A549 (cell line): Measurements from ENCODE around the gene SLC25A41. TPM values are rescaled to one million over a fixed set of nuclear protein-coding genes. Genes with fewer than 3 reads are reported as not detected.

Experiments used
- ATAC-seq, 2 experiments: fragments of 200-7000 bp in 1 of 2; fragments of >200 bp in 1 of 2; cut with Nextera tagmentation in 1 of 2; cut with Tn5 transposase in 1 of 2; 3 replicates each; pipeline versions ENCODE4 v1.8.0 to v1.9.1; 2018 to 2020; ENCODE audit warnings: mild to moderate bottlenecking in 1 of 2, moderate library complexity in 1 of 2
- CTCF ChIA-PET: fragments of 300-600 bp; sonication (Branson Sonifier 250); formaldehyde crosslinking; extraction: SDS; loops from one replicate; lab custom pipeline; 2021; ENCODE audit warnings: antibody characterized with exemption, inconsistent platforms; lab: Yijun Ruan, JAX
- POLR2A ChIA-PET: fragments of 350-600 bp; formaldehyde crosslinking; extraction: SDS; loops from one replicate; lab custom pipeline; 2021; ENCODE audit warnings: antibody characterized with exemption, inconsistent platforms; lab: Yijun Ruan, JAX
- DNase-seq, 2 experiments: peaks; one replicate each; pipeline versions ENCODE4 v3.0.0 to v3.0.0-alpha.2; 2011 to 2016; ENCODE audit warnings: low read depth in 1 of 2, low spot score in 1 of 2
- FAIRE-seq: peaks from 2 replicates; lab custom pipeline; 2011; peaks lifted over from hg19 to GRCh38; lab: Jason Lieb, UNC
- H3K27ac ChIP-seq, 2 experiments: fragments of >200 bp; sonication (Bioruptor Twin); formaldehyde crosslinking; 3 replicates each; pipeline ENCODE4 v1.5.1; 2016 to 2017
- H3K4me1 ChIP-seq: fragments of >200 bp; sonication (Bioruptor Twin); formaldehyde crosslinking; 3 replicates; pipeline ENCODE4 v1.6.1; 2016
- H3K4me2 ChIP-seq: fragments of >200 bp; sonication (Bioruptor Twin); formaldehyde crosslinking; 3 replicates; pipeline ENCODE4 v1.6.1; 2016
- H3K4me3 ChIP-seq: fragments of >200 bp; sonication (Bioruptor Twin); formaldehyde crosslinking; 3 replicates; pipeline ENCODE4 v1.5.1; 2016
- H3K9me3 ChIP-seq: fragments of >200 bp; sonication (Bioruptor Twin); formaldehyde crosslinking; 3 replicates; pipeline ENCODE4 v1.6.1; 2016
- CHD4 ChIP-seq: fragments of 200-600 bp; sonication (generic); IDR thresholded peaks from 2 replicates; pipeline ENCODE4 v1.6.1; 2016; ENCODE audit warnings: antibody characterized with exemption, mild to moderate bottlenecking, borderline replicate concordance
- EHMT2 ChIP-seq: fragments of 200-600 bp; sonication (generic); IDR thresholded peaks from 2 replicates; pipeline ENCODE4 v1.6.1; 2016; ENCODE audit warnings: antibody characterized with exemption, low read depth, mild to moderate bottlenecking, moderate library complexity
- FOSL2 ChIP-seq, 2 experiments: fragments of 450-650 bp in 1 of 2; fragments of >200 bp in 1 of 2; sonication (Bioruptor Twin) in 1 of 2; formaldehyde crosslinking; IDR thresholded peaks; 2 replicates each; pipeline versions ENCODE4 v1.5.0 to v1.6.1; 2016 to 2020; ENCODE audit warnings: mild to moderate bottlenecking in 1 of 2, moderate library complexity in 1 of 2
- FOXS1 ChIP-seq: fragments of 250-450 bp; sonication (Bioruptor Pico); IDR thresholded peaks from 2 replicates; pipeline ENCODE4 v1.5.0; 2020; ENCODE audit warnings: mild to moderate bottlenecking, moderate library complexity
- GATA3 ChIP-seq: IDR thresholded peaks from 2 replicates; pipeline ENCODE4 v1.6.1; 2012; ENCODE audit warnings: borderline replicate concordance
- HDAC2 ChIP-seq: fragments of 200-600 bp; sonication (generic); IDR thresholded peaks from 2 replicates; pipeline ENCODE4 v1.6.1; 2016
- HEYL ChIP-seq: fragments of 250-450 bp; sonication (Bioruptor Pico); IDR thresholded peaks from 2 replicates; pipeline ENCODE4 v1.8.0; 2021; ENCODE audit warnings: mild to moderate bottlenecking, moderate library complexity
- HOXB13 ChIP-seq: fragments of 250-450 bp; sonication (Bioruptor Pico); IDR thresholded peaks from 2 replicates; pipeline ENCODE4 v1.5.0; 2020; ENCODE audit warnings: low read depth, mild to moderate bottlenecking, moderate library complexity
- HOXB5 ChIP-seq: fragments of 250-450 bp; sonication (Bioruptor Pico); IDR thresholded peaks from 2 replicates; pipeline ENCODE4 v1.5.0; 2020; ENCODE audit warnings: mild to moderate bottlenecking, moderate library complexity
- JUN ChIP-seq, 2 experiments: fragments of >200 bp; sonication (Bioruptor Twin); formaldehyde crosslinking; IDR thresholded peaks; 2 replicates in 1 of 2; 3 replicates in 1 of 2; pipeline ENCODE4 v1.6.1; 2016 to 2017
- NPAS2 ChIP-seq: fragments of 250-450 bp; sonication (Bioruptor Pico); IDR thresholded peaks from 2 replicates; pipeline ENCODE4 v1.8.0; 2022; ENCODE audit warnings: mild to moderate bottlenecking, moderate library complexity, borderline replicate concordance
- NR3C1 ChIP-seq: fragments of >200 bp; sonication (Bioruptor Twin); formaldehyde crosslinking; IDR thresholded peaks from 3 replicates; pipeline ENCODE4 v1.6.1; 2017
- RFX5 ChIP-seq: fragments of 450-650 bp; IDR thresholded peaks from 2 replicates; pipeline ENCODE4 v1.7.1; 2014; ENCODE audit warnings: antibody characterized with exemption, mild to moderate bottlenecking, moderate library complexity
- RNF2 ChIP-seq: fragments of 200-600 bp; sonication (generic); IDR thresholded peaks from 2 replicates; pipeline ENCODE4 v1.6.1; 2016; ENCODE audit warnings: low read depth, mild to moderate bottlenecking, antibody characterized with exemption, moderate library complexity, borderline replicate concordance
- SMC3 ChIP-seq: fragments of >200 bp; sonication (Bioruptor Twin); formaldehyde crosslinking; IDR thresholded peaks from 3 replicates; pipeline ENCODE4 v1.6.1; 2018; ENCODE audit warnings: inconsistent platforms
- ZSCAN20 ChIP-seq: fragments of 250-450 bp; sonication (Bioruptor Pico); IDR thresholded peaks from 2 replicates; pipeline ENCODE4 v1.8.0; 2022; ENCODE audit warnings: mild to moderate bottlenecking, moderate library complexity
- WGBS: methylation state at CpG from one replicate; pipeline ENCODE4 v1.1.6; 2017; ENCODE audit errors: missing lambda C conversion rate; 5-methylcytosine and 5-hydroxymethylcytosine counted together
- polyA plus RNA-seq, 4 experiments: library from polyadenylated mRNA; depleted of rRNA in 3 of 4; stranded (reverse); fragments of >200 nt; fragmentation: RNase III in 1 of 4; extraction: RNeasy Plus Mini Kit Qiagen cat#74134 plus additional on column Dnase treatment in 1 of 4; gene quantifications; 2 replicates in 3 of 4; 3 replicates in 1 of 4; pipeline ENCODE4 v1.2.3, GENCODE V29; 2011 to 2017
- TF ChIP-seq, protein P1 (sequence below): fragments of 250-450 bp; sonication (Bioruptor Pico); IDR thresholded peaks from 2 replicates; pipeline ENCODE4 v1.5.0; 2021; ENCODE audit warnings: mild to moderate bottlenecking, moderate library complexity, borderline replicate concordance
- TF ChIP-seq, protein P2 (sequence below): fragments of 450-650 bp; IDR thresholded peaks from 2 replicates; pipeline ENCODE4 v1.6.1; 2014; ENCODE audit warnings: antibody characterized with exemption
- TF ChIP-seq, protein P3 (sequence below): fragments of >200 bp; sonication (Bioruptor Twin); formaldehyde crosslinking; IDR thresholded peaks from 2 replicates; pipeline ENCODE4 v1.6.1; 2016
- TF ChIP-seq, protein P4 (sequence below): fragments of >200 bp; sonication (Bioruptor Twin); formaldehyde crosslinking; IDR thresholded peaks from 3 replicates; pipeline ENCODE4 v1.6.1; 2016
- TF ChIP-seq, protein P5 (sequence below): IDR thresholded peaks from 2 replicates; pipeline ENCODE4 v1.6.1; 2012; ENCODE audit warnings: low read depth, borderline replicate concordance

SLC25A41 gene
- polyA plus RNA-seq, 2 of the 4 experiments (the other 2 are of a cell fraction), result 0.09 to 0.26 TPM

DNA sequence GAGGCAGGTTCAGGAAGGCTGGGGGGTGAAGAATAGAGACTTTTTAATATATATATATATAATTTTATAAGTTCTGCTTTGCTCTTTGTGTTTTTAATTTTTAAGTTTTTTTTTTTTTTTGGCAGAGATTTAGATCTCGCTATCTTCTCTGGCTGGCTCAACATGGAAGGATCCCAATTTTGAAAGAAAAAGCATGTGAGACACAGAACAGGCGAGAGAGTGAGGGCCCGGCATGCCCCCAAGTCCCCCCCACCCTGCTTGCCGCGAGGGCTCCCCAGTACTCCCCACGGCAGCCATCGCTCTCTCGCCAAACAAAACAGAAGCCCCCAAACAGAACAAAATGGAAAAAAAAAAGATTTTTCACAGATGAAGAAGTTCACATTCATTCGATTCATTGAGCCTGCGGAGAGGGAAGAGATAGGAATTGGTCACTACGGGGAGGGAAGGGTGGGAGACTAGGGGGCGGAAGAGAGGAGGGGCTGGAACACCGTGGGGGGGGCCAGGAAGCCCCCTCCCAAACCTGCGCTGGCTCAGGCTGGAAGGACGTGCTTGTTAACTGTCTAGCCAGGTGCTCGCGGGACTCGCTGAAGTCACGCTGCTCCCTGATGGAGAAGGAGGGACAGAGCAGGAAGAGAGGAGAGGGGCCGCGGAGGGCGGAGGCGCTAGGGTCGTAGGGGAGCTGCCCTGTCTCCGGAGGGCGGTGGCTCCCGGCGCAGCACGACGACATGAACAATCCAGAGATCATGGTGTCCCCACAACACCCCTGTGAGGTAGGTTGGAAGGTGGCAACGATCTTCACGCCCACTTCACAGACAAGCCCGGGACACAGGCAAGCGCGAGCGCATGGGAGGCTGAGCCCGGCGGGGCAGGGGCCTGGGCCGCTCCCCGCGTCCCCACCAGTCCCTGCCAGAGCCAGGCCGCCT, 19.6 kb downstream of the SLC25A41 start:
- Histone ChIP-seq H3K4me3 (no peak overlapping the region), H3K4me1 (no peaks in the 10 kb centered on the region), H3K4me2 (no peak overlapping the region), H3K27ac (no peak overlapping the region), H3K9me3 (no peaks in the 10 kb centered on the region)
- no peak for FAIRE-seq
- WGBS, result 92% methylated on average over 39 of the region's 42 CpGs
- ATAC-seq, result no peak
- DNase-seq, result no peak
- ChIA-PET POLR2A (no interaction called here), CTCF (no interaction called here)
- TF ChIP-seq EHMT2, result no peak
- no peak for TF ChIP-seq HDAC2
- no peak for TF ChIP-seq CHD4
- no peak for TF ChIP-seq FOXS1 (CRISPR knock-in tag)
- TF ChIP-seq NR3C1, result no peak
- TF ChIP-seq JUN (IDR thresholded peaks at IDR 0.05), result no peak
- no peak for TF ChIP-seq SMC3
- TF ChIP-seq NPAS2 (CRISPR knock-in tag), result no peak
- TF ChIP-seq, protein P1, sequence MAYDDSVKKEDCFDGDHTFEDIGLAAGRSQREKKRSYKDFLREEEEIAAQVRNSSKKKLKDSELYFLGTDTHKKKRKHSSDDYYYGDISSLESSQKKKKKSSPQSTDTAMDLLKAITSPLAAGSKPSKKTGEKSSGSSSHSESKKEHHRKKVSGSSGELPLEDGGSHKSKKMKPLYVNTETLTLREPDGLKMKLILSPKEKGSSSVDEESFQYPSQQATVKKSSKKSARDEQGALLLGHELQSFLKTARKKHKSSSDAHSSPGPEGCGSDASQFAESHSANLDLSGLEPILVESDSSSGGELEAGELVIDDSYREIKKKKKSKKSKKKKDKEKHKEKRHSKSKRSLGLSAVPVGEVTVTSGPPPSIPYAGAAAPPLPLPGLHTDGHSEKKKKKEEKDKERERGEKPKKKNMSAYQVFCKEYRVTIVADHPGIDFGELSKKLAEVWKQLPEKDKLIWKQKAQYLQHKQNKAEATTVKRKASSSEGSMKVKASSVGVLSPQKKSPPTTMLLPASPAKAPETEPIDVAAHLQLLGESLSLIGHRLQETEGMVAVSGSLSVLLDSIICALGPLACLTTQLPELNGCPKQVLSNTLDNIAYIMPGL (CRISPR knock-in tag), result no peak
- TF ChIP-seq RNF2, result no peak
- no peak for TF ChIP-seq FOSL2 (IDR thresholded peaks at IDR 0.05)
- no peak for TF ChIP-seq FOSL2 (CRISPR knock-in tag; IDR thresholded peaks at IDR 0.05)
- TF ChIP-seq HOXB5 (CRISPR knock-in tag), result no peak
- no peak for TF ChIP-seq RFX5
- TF ChIP-seq, protein P2, sequence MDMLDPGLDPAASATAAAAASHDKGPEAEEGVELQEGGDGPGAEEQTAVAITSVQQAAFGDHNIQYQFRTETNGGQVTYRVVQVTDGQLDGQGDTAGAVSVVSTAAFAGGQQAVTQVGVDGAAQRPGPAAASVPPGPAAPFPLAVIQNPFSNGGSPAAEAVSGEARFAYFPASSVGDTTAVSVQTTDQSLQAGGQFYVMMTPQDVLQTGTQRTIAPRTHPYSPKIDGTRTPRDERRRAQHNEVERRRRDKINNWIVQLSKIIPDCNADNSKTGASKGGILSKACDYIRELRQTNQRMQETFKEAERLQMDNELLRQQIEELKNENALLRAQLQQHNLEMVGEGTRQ, result no peak
- TF ChIP-seq, protein P3, sequence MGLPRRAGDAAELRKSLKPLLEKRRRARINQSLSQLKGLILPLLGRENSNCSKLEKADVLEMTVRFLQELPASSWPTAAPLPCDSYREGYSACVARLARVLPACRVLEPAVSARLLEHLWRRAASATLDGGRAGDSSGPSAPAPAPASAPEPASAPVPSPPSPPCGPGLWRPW, result no peak
- TF ChIP-seq, protein P4, sequence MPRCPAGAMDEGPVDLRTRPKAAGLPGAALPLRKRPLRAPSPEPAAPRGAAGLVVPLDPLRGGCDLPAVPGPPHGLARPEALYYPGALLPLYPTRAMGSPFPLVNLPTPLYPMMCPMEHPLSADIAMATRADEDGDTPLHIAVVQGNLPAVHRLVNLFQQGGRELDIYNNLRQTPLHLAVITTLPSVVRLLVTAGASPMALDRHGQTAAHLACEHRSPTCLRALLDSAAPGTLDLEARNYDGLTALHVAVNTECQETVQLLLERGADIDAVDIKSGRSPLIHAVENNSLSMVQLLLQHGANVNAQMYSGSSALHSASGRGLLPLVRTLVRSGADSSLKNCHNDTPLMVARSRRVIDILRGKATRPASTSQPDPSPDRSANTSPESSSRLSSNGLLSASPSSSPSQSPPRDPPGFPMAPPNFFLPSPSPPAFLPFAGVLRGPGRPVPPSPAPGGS, result no peak
- TF ChIP-seq, protein P5, sequence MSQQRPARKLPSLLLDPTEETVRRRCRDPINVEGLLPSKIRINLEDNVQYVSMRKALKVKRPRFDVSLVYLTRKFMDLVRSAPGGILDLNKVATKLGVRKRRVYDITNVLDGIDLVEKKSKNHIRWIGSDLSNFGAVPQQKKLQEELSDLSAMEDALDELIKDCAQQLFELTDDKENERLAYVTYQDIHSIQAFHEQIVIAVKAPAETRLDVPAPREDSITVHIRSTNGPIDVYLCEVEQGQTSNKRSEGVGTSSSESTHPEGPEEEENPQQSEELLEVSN, result no peak

DNA sequence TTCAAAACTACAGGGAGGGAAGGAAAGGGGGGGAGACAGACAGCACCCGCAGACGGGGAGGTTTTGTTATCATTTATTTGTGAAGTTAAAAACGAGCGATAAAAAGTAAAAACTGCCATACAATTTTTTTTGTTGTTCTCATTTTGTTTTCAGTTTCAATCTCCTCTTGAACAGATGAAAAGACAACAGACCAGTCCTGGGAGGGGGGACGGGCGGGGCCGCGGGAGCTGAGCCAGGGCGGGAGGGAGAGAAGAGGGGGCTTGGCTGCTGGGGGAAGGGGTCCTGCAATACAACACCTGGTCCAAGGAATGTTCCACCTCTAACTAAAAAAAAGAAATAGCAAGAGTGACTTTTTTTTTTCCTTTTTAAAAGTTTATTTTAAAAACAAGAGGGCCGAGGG, 20.3 kb downstream of the SLC25A41 start:
- no peak overlapping the region for H3K4me3 ChIP-seq
- ChIA-PET CTCF (no interaction called here), POLR2A (no interaction called here)
- TF ChIP-seq HOXB13 (CRISPR knock-in tag) (no peak), GATA3 (no peak), HEYL (CRISPR knock-in tag) (no peak), ZSCAN20 (no peak)
- no peak overlapping the region for H3K4me2 ChIP-seq
- ATAC-seq, result no peak
- no peak for DNase-seq
- H3K4me1 ChIP-seq, result no peaks in the 10 kb centered on the region
- H3K27ac ChIP-seq, result no peak overlapping the region
- WGBS, result 95% methylated on average over 10 of the region's 10 CpGs
- no peak for FAIRE-seq
- H3K9me3 ChIP-seq, result no peaks in the 10 kb centered on the region
